Vagina (tissue), 2 donors: Measurements from ENCODE around the gene MAK.

ENCODE experiments used
- POLR2A ChIP-seq, 2 donors: fragments of 450-650 bp; IDR thresholded peaks; one replicate each; pipeline ENCODE4 v1.6.1; 2017; ENCODE audit warnings: antibody characterized with exemption in 2 of 2, mild to moderate bottlenecking in 2 of 2, moderate library complexity in 2 of 2
- POLR2AphosphoS5 ChIP-seq, 2 donors: sonication (generic); formaldehyde crosslinking; IDR thresholded peaks; one replicate each; pipeline ENCODE4 v1.9.0; 2017; ENCODE audit warnings: antibody characterized with exemption in 2 of 2, mild to moderate bottlenecking in 2 of 2, low read depth in 1 of 2; ENCODE audit not compliant: insufficient read depth in 1 of 2
- TF ChIP-seq, protein P1 (sequence below), 3 experiments: fragments of 450-650 bp in 2 of 3; fragments of 200-600 bp in 1 of 3; sonication (generic) in 1 of 3; IDR thresholded peaks; one replicate each; pipeline ENCODE4 v1.5.1; 2017 to 2019; ENCODE audit warnings: antibody characterized with exemption in 3 of 3, mild to moderate bottlenecking in 2 of 3, moderate library complexity in 2 of 3

- TF ChIP-seq POLR2A (IDR thresholded peaks at IDR 0.05) = no peak
- TF ChIP-seq, protein P1, sequence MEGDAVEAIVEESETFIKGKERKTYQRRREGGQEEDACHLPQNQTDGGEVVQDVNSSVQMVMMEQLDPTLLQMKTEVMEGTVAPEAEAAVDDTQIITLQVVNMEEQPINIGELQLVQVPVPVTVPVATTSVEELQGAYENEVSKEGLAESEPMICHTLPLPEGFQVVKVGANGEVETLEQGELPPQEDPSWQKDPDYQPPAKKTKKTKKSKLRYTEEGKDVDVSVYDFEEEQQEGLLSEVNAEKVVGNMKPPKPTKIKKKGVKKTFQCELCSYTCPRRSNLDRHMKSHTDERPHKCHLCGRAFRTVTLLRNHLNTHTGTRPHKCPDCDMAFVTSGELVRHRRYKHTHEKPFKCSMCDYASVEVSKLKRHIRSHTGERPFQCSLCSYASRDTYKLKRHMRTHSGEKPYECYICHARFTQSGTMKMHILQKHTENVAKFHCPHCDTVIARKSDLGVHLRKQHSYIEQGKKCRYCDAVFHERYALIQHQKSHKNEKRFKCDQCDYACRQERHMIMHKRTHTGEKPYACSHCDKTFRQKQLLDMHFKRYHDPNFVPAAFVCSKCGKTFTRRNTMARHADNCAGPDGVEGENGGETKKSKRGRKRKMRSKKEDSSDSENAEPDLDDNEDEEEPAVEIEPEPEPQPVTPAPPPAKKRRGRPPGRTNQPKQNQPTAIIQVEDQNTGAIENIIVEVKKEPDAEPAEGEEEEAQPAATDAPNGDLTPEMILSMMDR (IDR thresholded peaks at IDR 0.05) = no peak
- no peak for TF ChIP-seq POLR2AphosphoS5 (IDR thresholded peaks at IDR 0.05; ENCODE audit: insufficient read depth in 1 of 2, low read depth in 1 of 2)
These were observed 66.9 kb downstream of the MAK start for GRCh38 chr6:10771371-10771894.
